KMS-11 (cell line): ENCODE data around the gene CD28.

ENCODE experiments used
- H2AFZ ChIP-seq: fragments of 200-600 bp; sonication (generic); 2 replicates; pipeline ENCODE4 v1.6.1; 2016; ENCODE audit warnings: antibody characterized with exemption, mixed run types, low read depth
- H3K27ac ChIP-seq: fragments of 200-600 bp; sonication (generic); 2 replicates; pipeline ENCODE4 v1.6.1; 2016; ENCODE audit warnings: mild to moderate bottlenecking, mixed run types
- H3K27me3 ChIP-seq: fragments of 200-600 bp; sonication (generic); 2 replicates; pipeline ENCODE4 v1.6.1; 2017; ENCODE audit warnings: mild to moderate bottlenecking, low read depth, mixed run types, moderate library complexity; ENCODE audit not compliant: insufficient read depth
- H3K36me3 ChIP-seq: fragments of 200-600 bp; sonication (generic); 2 replicates; pipeline ENCODE4 v1.6.1; 2017; ENCODE audit warnings: mild to moderate bottlenecking, mixed run types; ENCODE audit not compliant: insufficient read depth
- H3K4me1 ChIP-seq: fragments of 200-600 bp; sonication (generic); 2 replicates; pipeline ENCODE4 v1.6.1; 2016; ENCODE audit warnings: mild to moderate bottlenecking, low read depth, mixed run types; ENCODE audit not compliant: poor library complexity, severe bottlenecking
- H3K4me2 ChIP-seq: fragments of 200-600 bp; sonication (generic); 2 replicates; pipeline ENCODE4 v1.7.0; 2016; ENCODE audit warnings: mild to moderate bottlenecking, mixed run types
- H3K4me3 ChIP-seq: fragments of 200-600 bp; sonication (generic); IDR thresholded peaks from 2 replicates; pipeline ENCODE4 v1.6.1; 2017; ENCODE audit warnings: low read depth, low read length, mixed read lengths; ENCODE audit not compliant: insufficient read depth
- H3K79me2 ChIP-seq: fragments of 200-600 bp; sonication (generic); 2 replicates; pipeline ENCODE4 v1.6.1; 2016; ENCODE audit warnings: low read depth, mixed run types; ENCODE audit not compliant: insufficient read depth
- H3K9ac ChIP-seq: fragments of 200-600 bp; sonication (generic); 2 replicates; pipeline ENCODE4 v1.6.1; 2016; ENCODE audit warnings: mild to moderate bottlenecking, mixed run types
- H4K20me1 ChIP-seq: fragments of 200-600 bp; sonication (generic); 2 replicates; pipeline ENCODE4 v1.6.1; 2016; ENCODE audit warnings: mild to moderate bottlenecking, mixed run types; ENCODE audit not compliant: insufficient read depth
- CTCF ChIP-seq: fragments of 200-600 bp; sonication (generic); conservative IDR thresholded peaks from 2 replicates; pipeline ENCODE4 v1.6.1; 2017; ENCODE audit warnings: low read depth, mild to moderate bottlenecking, antibody characterized with exemption, low read length, moderate library complexity, mixed read lengths

The CD28 gene

GRCh38 chr2:203761121-203761520 lies 54.7 kb downstream of the CD28 start:
- Histone ChIP-seq H3K4me1 (no peaks in the 10 kb centered on the region), H3K4me3 (no peak overlapping the region), H3K79me2 (no peaks in the 10 kb centered on the region), H3K4me2 (no peak overlapping the region), H3K27ac (no peak overlapping the region), H3K9ac (no peak overlapping the region), H2AFZ (no peak overlapping the region), H3K36me3 (no peaks in the 10 kb centered on the region), H3K27me3 (no peaks in the 10 kb centered on the region), H4K20me1 (no peaks in the 10 kb centered on the region)
- no peak for TF ChIP-seq CTCF

DNA sequence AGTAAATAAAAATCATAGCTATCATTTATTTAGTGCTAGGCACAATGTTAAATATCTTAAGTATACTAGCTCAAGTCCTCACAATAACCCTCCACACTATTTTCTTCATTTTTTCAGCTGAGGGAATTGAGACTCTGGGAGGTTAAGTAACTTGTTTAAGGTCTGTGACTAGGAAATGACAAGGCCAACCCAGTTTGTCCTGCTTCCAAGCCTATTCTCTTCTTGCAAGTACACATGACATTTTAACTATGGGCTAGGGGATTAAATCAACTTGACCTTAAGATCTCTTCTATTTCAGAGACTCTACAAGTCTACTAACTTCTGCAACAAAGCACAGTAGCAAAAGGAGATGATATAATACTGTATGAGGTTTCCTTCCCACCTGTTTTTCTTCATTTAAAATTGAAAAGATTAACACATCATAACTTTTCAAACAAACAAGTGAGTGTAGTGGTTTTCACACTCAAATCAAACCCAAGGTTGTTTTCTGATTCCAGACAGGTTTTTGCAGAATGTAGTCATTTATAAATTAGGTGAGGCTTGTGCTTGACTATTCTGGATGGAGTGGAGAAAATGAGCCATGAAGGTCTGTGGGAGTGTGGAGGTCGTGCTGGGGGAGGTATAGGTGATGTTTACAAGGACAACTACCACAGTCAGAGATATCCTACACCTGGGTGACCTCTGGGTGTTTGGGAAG lies 57.0 kb downstream of the CD28 start:
- Histone ChIP-seq H4K20me1 (no peaks in the 10 kb centered on the region), H3K27me3 (no peaks in the 10 kb centered on the region), H3K79me2 (no peaks in the 10 kb centered on the region), H3K4me3 (no peak overlapping the region), H3K27ac (no peak overlapping the region), H2AFZ (no peak overlapping the region), H3K36me3 (no peaks in the 10 kb centered on the region), H3K4me2 (no peak overlapping the region), H3K9ac (no peak overlapping the region), H3K4me1 (no peaks in the 10 kb centered on the region)
- no peak for TF ChIP-seq CTCF

GRCh38 chr2:203763938-203764664 lies 57.7 kb downstream of the CD28 start:
- Histone ChIP-seq H3K9ac (no peak overlapping the region), H2AFZ (no peak overlapping the region), H4K20me1 (no peaks in the 10 kb centered on the region), H3K36me3 (no peaks in the 10 kb centered on the region), H3K4me2 (no peak overlapping the region), H3K27me3 (no peaks in the 10 kb centered on the region), H3K4me1 (no peaks in the 10 kb centered on the region), H3K79me2 (no peaks in the 10 kb centered on the region), H3K27ac (no peak overlapping the region), H3K4me3 (no peak overlapping the region)
- no peak for TF ChIP-seq CTCF

DNA sequence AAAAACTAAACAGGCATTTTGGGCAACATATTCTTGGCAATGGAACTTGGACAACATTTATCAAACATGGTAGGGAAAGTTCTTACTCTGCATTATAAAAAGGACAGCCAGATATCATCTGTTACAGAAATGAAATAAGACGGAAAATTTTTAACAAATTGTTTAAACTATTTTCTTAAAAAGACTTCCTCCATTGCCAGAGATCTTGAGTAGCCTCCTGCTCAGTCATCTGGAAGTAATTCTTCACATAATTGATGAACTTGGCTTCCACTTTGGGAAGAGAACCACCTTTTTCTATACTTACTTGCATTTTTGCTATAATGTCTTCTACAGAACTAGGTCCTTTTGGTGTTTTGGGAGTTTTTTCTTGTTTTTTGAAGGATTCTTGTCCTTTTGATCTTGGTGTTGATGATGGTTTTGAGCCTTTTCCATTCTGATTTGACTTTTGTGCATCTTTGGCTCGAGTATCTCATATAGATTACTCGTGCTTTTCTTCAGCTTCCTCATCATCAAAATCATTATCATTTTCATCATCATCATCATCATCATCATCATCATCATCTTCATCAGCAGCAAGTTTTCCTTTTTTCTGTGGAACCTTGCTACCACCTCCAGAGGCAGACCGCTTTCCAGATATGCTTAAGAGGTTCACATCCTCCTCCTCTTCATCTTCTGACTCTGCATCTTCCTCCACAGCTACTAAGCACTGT lies 66.2 kb downstream of the CD28 start:
- no peaks in the 10 kb centered on the region for H3K79me2 ChIP-seq
- no peaks in the 10 kb centered on the region for H4K20me1 ChIP-seq
- H3K9ac ChIP-seq = no peak overlapping the region
- H3K4me3 ChIP-seq = no peak overlapping the region
- no peak for TF ChIP-seq CTCF
- H3K27me3 ChIP-seq = no peaks in the 10 kb centered on the region
- H3K4me1 ChIP-seq = no peaks in the 10 kb centered on the region
- no peaks in the 10 kb centered on the region for H3K36me3 ChIP-seq
- H3K4me2 ChIP-seq = no peak overlapping the region
- no peak overlapping the region for H3K27ac ChIP-seq
- no peak overlapping the region for H2AFZ ChIP-seq
